Colonic mucosa (tissue), 4 donors: ENCODE measurements around the gene TNIK. TPM values are rescaled to one million over a fixed set of nuclear protein-coding genes. Genes with fewer than 3 reads are reported as not detected.

Experiments
- DNase-seq: peaks from one replicate; pipeline ENCODE4 v3.0.0-alpha.2; 2020
- H3K27ac ChIP-seq: fragments of 200-600 bp; one replicate; pipeline ENCODE4 v1.8.0; 2021
- H3K27me3 ChIP-seq: fragments of 200-600 bp; one replicate; pipeline ENCODE4 v1.8.0; 2021
- H3K36me3 ChIP-seq: fragments of 200-600 bp; one replicate; pipeline ENCODE4 v1.8.0; 2021
- H3K4me1 ChIP-seq: fragments of 200-600 bp; one replicate; pipeline ENCODE4 v1.8.0; 2021; ENCODE audit warnings: mild to moderate bottlenecking
- H3K4me3 ChIP-seq: fragments of 200-600 bp; one replicate; pipeline ENCODE4 v1.8.0; 2021
- H3K9ac ChIP-seq, 2 donors: one replicate each; pipeline ENCODE4 v1.7.0; 2013; ENCODE audit warnings: control low read depth in 2 of 2, low read depth in 2 of 2, low read length in 2 of 2
- H3K9me3 ChIP-seq: fragments of 200-600 bp; one replicate; pipeline ENCODE4 v1.8.0; 2021
- intact Hi-C: fragments of 100-400 bp; cut with DNase I; formaldehyde crosslinking; loops from one replicate; pipeline ENCODE4 v1.14.1; 2022
- total RNA-seq, 2 donors: library from RNA; stranded (reverse); fragmentation: NEBNext Ultra II Directional in 1 of 2; extraction: Animal tissue kit (Norgen Biotek cat#: 25700) in 1 of 2; gene quantifications; one replicate each; pipeline ENCODE4 v1.2.1, GENCODE V29; 2021
- TF ChIP-seq, protein P1 (sequence below): fragments of 200-600 bp; IDR thresholded peaks from one replicate; pipeline ENCODE4 v1.8.0; 2022; ENCODE audit warnings: antibody characterized with exemption, mild to moderate bottlenecking
- donor health status: healthy.
- donor health status: DM: no; HTN: no; CAD: no.
- donor health status: DM: no; HTN: no; CAD: no.

The TNIK gene
- total RNA-seq, 2 donors from 2014 or later, result 19.9 to 30.9 TPM

DNA sequence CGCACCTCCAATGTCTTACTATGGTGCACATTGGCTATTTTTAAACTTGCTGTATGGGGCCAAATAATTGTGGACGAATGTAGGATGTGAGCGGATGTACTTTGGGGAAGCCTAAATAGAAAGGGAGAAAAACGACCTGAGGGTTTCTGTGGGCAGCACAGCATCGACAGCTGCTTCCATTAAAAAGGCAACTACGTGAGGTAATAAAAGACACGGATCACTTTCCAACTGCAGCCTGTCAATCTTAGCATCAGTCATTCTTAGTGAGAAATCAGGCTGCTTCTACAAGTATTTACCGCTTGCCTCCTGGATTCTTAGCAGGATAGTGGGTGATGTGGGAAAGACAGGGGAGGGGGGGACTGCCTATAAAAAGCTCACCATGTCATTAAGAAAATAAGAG lies 247.0 kb downstream of the TNIK start:
- no peaks in the 10 kb centered on the region for H3K4me1 ChIP-seq
- TF ChIP-seq, protein P1, sequence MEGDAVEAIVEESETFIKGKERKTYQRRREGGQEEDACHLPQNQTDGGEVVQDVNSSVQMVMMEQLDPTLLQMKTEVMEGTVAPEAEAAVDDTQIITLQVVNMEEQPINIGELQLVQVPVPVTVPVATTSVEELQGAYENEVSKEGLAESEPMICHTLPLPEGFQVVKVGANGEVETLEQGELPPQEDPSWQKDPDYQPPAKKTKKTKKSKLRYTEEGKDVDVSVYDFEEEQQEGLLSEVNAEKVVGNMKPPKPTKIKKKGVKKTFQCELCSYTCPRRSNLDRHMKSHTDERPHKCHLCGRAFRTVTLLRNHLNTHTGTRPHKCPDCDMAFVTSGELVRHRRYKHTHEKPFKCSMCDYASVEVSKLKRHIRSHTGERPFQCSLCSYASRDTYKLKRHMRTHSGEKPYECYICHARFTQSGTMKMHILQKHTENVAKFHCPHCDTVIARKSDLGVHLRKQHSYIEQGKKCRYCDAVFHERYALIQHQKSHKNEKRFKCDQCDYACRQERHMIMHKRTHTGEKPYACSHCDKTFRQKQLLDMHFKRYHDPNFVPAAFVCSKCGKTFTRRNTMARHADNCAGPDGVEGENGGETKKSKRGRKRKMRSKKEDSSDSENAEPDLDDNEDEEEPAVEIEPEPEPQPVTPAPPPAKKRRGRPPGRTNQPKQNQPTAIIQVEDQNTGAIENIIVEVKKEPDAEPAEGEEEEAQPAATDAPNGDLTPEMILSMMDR, result no peak
- no peaks in the 10 kb centered on the region for H3K9me3 ChIP-seq

DNA sequence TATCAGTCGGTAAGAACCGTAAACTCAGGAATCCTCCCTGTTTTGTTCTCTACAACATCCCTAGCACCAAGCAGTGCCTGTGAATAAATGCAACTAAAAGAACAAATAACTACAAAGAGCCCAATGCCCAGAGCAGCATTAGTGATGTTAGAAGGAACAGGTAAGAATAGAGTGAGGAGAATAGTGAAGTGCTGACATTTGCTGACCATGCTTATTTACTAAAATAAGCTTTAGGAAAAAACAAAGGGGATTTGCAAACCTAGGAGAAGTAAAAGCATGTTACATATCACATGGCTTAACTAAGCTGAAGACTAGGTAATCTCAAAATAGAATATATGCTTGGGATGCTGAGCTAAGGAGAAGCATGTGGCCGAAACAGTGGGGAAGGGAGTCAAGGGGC lies 247.6 kb downstream of the TNIK start:
- no peaks in the 10 kb centered on the region for H3K9me3 ChIP-seq
- H3K36me3 ChIP-seq, result no peaks in the 10 kb centered on the region
- no peaks in the 10 kb centered on the region for H3K27me3 ChIP-seq
- H3K4me1 ChIP-seq, result no peaks in the 10 kb centered on the region
- intact Hi-C loops, result no loop called here
- no peak overlapping the region for H3K4me3 ChIP-seq
- DNase-seq, result no peak
- TF ChIP-seq, protein P1, result no peak
- H3K27ac ChIP-seq, result no peak overlapping the region
- H3K9ac ChIP-seq, result no peak overlapping the region

More for the DNA sequence above, 247.0 kb downstream of the TNIK start:
- H3K27ac ChIP-seq, result no peak overlapping the region
- no peak overlapping the region for H3K4me3 ChIP-seq
- no peak overlapping the region for H3K9ac ChIP-seq
- intact Hi-C loops, result no loop called here
- no peak for DNase-seq
- no peaks in the 10 kb centered on the region for H3K27me3 ChIP-seq
- H3K36me3 ChIP-seq, result no peaks in the 10 kb centered on the region

DNA sequence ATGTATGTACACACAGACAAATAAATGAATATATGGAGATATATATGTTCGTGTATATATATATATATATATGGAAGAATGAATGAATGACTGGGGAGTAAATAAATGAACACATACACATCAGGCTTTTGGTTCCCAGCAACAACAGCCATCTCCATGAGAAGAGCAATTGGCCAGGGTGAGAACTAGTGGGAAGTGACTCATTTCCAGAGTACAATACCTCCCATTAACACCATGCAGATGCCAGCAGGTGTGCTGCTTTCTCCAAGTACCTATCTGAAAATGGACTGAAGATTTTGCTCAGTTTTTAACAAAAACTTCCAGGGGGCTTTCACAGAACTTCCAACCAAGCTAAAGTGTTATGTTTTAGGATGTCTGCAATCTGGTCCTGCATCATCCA lies 253.9 kb downstream of the TNIK start:
- H3K36me3 ChIP-seq, result no peaks in the 10 kb centered on the region
- TF ChIP-seq, protein P1, result no peak
- no peaks in the 10 kb centered on the region for H3K4me1 ChIP-seq
- H3K4me3 ChIP-seq, result no peak overlapping the region
- H3K27me3 ChIP-seq, result no peaks in the 10 kb centered on the region
- no peak overlapping the region for H3K9ac ChIP-seq
- intact Hi-C loops, result no loop called here
- no peak overlapping the region for H3K27ac ChIP-seq
- no peak for DNase-seq
- H3K9me3 ChIP-seq, result no peaks in the 10 kb centered on the region

DNA sequence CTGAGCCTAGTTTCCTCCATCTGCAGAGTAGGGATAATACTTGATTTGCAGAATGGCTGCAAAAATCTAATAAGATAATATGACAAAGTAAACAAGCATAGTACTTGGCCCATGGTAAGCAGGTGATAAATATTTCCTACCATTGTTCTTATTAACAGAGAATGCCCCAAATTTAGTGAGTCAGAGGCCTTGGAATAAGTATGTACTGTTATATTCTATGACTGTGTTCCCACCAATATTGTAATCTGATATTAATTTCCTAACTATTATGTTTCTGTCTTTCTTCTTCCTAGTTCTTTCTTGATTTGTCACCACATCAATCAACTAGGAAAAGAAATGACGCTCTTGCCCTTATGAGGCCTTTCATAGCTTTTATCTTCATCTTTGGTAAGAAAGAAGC lies 255.3 kb downstream of the TNIK start:
- H3K9me3 ChIP-seq, result no peaks in the 10 kb centered on the region
- no peak overlapping the region for H3K4me3 ChIP-seq
- no peak overlapping the region for H3K27ac ChIP-seq
- DNase-seq, result no peak
- H3K9ac ChIP-seq, result no peak overlapping the region
- no peaks in the 10 kb centered on the region for H3K4me1 ChIP-seq
- no peaks in the 10 kb centered on the region for H3K27me3 ChIP-seq
- TF ChIP-seq, protein P1, result no peak
- intact Hi-C loops, result no loop called here
- H3K36me3 ChIP-seq, result no peaks in the 10 kb centered on the region

DNA sequence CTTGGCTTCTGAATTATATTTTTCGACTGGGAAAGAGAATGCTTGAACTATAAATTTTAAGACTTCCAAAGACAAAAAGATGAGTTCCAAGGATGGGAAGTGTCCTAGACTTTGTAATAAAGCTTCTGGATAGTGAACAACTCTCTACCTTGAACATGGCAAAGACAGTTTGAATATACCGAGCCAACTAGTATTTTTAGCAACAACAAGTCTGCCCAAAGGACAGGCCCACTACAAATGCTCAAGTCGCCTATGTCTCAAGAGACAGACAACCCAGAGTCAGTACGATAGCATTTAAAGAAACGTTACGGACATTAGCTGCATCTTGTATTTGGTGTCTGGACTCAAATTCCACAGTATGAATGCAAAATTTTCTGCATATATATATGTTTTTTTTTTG lies 258.4 kb downstream of the TNIK start:
- intact Hi-C loops, result no loop called here
- H3K4me3 ChIP-seq, result no peak overlapping the region
- no peaks in the 10 kb centered on the region for H3K9me3 ChIP-seq
- no peaks in the 10 kb centered on the region for H3K27me3 ChIP-seq
- H3K36me3 ChIP-seq, result no peaks in the 10 kb centered on the region
- DNase-seq, result no peak
- TF ChIP-seq, protein P1, result no peak
- no peaks in the 10 kb centered on the region for H3K4me1 ChIP-seq
- no peak overlapping the region for H3K9ac ChIP-seq
- no peak overlapping the region for H3K27ac ChIP-seq

DNA sequence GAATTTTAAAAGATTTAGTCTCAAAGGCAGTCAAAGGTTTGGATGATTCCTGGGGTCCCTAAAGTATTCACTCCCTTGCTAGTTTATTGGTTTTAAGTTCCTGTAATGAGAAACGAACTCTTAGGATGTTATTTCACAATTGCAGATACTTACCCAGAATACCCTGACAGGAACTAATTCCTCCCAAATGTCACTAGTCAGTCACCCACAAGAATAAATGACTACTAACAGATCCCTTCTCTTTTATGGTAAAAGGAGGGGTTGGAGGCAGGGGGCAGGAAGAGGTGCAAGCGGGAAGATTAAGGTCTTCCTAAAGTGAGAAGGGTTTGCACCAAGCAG lies 259.5 kb downstream of the TNIK start:
- TF ChIP-seq, protein P1, result no peak
- no peaks in the 10 kb centered on the region for H3K9me3 ChIP-seq
- intact Hi-C loops, result no loop called here

More for the DNA sequence above, 259.5 kb downstream of the TNIK start:
- no peak overlapping the region for H3K27ac ChIP-seq
- no peaks in the 10 kb centered on the region for H3K36me3 ChIP-seq
- H3K4me3 ChIP-seq, result no peak overlapping the region
- no peaks in the 10 kb centered on the region for H3K27me3 ChIP-seq
- no peak for DNase-seq
- no peak overlapping the region for H3K9ac ChIP-seq
- H3K4me1 ChIP-seq, result no peaks in the 10 kb centered on the region
